Measurements from ENCODE around the gene ERN1. TPM values are rescaled to one million over a fixed set of nuclear protein-coding genes. Genes with fewer than 3 reads are reported as not detected.

Gene ERN1
- total RNA-seq, 1 donor from 2014 or later = 52.1 TPM

DNA sequence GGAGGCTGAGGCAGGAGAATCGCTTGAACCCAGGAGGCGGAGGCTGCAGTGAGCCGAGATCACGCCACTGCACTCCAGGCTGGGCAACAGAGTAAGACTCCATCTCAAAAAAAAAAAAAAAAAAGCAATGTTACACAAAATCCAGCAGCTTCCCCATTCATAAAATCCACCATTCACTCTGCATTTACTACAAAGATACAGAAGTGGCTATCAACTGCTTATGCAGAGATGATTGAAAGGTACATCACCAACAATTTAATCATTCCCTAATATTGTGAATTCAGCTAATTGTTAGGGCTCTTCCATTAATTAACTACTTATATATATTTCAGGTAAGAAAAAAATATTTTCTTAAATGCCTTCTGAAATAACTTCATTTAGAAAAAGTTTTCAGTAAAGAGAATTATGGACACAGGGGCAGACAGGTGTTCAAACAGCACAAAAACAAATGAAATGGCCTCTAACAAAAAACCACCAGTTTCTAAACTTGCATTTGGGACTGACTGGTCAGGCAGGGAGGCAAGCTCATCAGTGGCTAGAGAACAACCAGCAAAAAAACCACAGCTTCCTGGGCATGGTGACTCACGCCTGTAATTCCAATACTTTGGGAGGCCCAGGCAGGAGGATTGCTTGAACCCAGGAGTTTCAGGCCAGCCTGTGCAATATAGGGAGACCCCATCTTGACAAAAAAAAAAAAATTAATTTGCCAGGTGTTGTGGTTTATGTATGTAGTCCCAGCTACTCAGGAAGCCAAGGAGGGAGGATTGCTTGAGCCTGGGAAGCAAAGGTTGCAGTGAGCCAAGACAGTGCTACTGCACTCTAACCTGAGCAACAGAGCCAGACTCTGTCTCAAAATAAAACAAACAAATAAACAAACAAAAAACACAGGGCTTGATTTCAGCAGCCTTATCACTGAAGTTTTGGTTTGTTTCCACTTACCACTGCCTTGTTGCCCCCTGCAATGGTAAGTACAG is 26.3 kb downstream of the ERN1 start:
- Mint-ChIP-seq H3K9me3 (no peaks in the 10 kb centered on the region), H3K27ac (peak overlapping the region; percentile 51), H3K36me3 (ENCODE audit: low read depth) (peaks cover 26% of the 10 kb centered on the region), H3K27me3 (no peaks in the 10 kb centered on the region), H3K4me1 (peaks cover 54% of the 10 kb centered on the region), H3K4me3 (peak overlapping the region; percentile 28)
- no peak for DNase-seq
- intact Hi-C loops (cut with micrococcal nuclease) = no loop called here

DNA sequence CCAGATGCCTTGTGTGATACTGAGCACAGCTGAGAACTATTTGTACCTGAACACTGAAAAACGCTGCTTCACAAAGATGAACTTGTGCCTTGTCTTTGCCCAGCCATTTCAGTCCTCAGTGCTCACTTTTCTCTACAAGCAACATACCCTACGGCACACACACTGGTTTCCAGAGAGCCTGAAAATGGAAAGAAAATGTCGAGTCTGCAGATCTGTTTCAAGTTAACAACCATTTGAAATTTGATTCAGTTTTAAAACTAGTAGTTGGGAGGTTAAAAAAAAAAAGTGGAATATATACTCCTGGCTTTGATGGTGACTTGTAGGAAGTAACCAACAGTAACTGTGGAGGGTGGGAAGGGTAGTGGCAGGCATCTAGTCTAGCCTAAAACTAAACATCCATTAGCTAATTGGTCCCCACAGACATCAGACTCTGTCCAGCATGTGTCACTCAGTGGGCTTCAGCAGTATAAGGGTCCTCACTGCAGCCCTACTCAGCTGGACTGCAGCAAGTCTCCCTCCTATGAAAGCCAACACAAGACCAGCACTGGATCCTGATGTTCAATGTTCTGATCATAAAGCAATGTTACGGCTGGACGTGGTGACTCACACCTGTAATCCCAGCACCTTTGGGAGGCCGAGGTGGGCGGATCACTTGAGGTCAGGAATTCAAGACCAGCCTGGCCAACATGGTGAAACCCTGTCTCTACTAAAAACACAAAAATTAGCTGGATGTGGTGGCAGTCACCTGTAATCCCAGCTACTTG is 27.1 kb downstream of the ERN1 start:
- no peak overlapping the region for H3K4me3 Mint-ChIP-seq
- H3K36me3 Mint-ChIP-seq (ENCODE audit: low read depth) = peaks cover 33% of the 10 kb centered on the region
- intact Hi-C loops (cut with micrococcal nuclease) = no loop called here

DNA sequence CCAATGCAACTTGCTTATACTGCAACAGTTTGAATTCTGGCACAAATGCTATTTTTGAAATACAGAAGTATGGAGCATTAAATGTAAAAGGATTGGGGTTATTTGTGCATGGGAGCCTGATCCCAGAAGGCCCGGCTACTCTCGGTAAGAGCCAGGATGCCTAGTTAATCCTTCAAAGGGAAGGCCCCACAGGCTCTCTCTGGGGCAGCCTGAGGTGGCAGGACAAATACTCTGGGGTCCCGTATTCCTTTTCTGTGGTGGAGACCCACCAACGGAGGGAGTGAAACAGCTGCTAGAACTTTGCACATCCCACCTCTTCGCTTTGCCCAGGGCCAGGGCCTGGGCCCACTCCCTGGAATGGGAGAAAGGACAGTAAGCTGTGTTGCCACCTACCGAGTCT is 30.4 kb downstream of the ERN1 start:
- intact Hi-C loops (cut with micrococcal nuclease) = no loop called here
- Mint-ChIP-seq H3K9me3 (no peaks in the 10 kb centered on the region), H3K27ac (no peak overlapping the region)

More for the DNA sequence above, 27.1 kb downstream of the ERN1 start:
- Mint-ChIP-seq H3K27me3 (no peaks in the 10 kb centered on the region), H3K27ac (no peak overlapping the region), H3K4me1 (peaks cover 54% of the 10 kb centered on the region), H3K9me3 (no peaks in the 10 kb centered on the region)
- DNase-seq = no peak

DNA sequence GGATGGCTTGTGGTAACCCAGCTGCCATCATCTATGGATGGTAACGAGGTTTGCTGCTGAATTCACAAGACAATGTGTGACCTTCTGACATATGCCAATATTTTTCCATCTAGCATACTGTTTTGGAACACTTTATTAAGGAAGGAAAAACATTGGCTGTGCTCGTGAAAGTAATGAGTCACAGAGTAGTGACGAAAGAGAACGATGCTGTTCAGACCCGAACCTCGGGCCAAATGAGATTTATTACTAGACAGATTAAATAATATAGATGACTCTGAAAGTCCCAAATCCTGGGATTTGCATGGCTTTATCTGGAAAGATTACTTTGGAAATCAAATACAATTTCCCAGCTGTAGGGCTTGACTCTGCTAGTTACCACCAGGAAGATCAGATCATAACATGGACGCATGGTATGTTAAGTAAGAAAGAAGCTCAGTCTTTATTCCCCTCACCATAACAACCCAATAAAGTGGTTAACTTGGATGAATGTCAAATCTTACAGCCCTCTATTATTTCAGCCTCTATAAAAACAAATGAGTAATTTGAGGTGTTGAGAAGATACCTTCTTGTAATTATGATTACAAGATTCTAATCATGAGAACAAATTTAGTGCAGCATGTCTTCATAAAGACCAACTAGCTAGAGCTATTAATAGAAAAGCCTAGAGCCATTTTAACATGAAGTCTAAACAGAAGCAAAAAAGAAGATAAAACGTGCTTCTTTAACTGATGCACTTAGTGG is 32.6 kb downstream of the ERN1 start:
- no peak for DNase-seq
- peaks cover 59% of the 10 kb centered on the region for H3K4me1 Mint-ChIP-seq
- no peaks in the 10 kb centered on the region for H3K9me3 Mint-ChIP-seq
- H3K27ac Mint-ChIP-seq = peak overlapping the region; percentile 30
- intact Hi-C loops (cut with micrococcal nuclease) = no loop called here
- H3K27me3 Mint-ChIP-seq = no peaks in the 10 kb centered on the region
- H3K36me3 Mint-ChIP-seq (ENCODE audit: low read depth) = peaks cover 55% of the 10 kb centered on the region
- no peak overlapping the region for H3K4me3 Mint-ChIP-seq

More for the DNA sequence above, 30.4 kb downstream of the ERN1 start:
- Mint-ChIP-seq H3K36me3 (ENCODE audit: low read depth) (peaks cover 52% of the 10 kb centered on the region), H3K27me3 (no peaks in the 10 kb centered on the region), H3K4me1 (peaks cover 55% of the 10 kb centered on the region), H3K4me3 (no peak overlapping the region)
- DNase-seq = no peak

DNA sequence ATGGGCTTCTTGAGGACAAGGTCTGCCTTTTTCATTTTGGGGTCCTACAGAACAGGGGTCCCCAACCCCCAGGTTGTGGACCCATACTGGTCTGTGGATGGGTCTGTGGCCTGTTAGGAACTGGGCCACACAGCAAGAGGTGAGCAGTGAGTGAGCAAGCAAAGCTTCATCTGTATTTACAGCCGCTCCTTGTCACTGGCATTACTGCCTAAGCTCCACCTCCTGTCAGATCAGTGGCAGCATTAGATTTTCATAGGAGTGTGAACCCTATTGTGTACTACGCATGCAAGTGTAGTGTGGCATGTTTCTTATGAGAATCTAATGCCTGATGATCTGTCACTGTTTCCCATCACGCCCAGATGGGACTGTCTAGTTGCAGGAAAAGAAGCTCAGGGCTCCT is 33.9 kb downstream of the ERN1 start:
- H3K4me1 Mint-ChIP-seq = peaks cover 67% of the 10 kb centered on the region
- H3K4me3 Mint-ChIP-seq = no peak overlapping the region
- DNase-seq = no peak
- peaks cover 3% of the 10 kb centered on the region for H3K9me3 Mint-ChIP-seq
- intact Hi-C loops (cut with micrococcal nuclease) = no loop called here
- peak overlapping the region; percentile 73 for H3K27ac Mint-ChIP-seq
- H3K36me3 Mint-ChIP-seq (ENCODE audit: low read depth) = peaks cover 55% of the 10 kb centered on the region
- H3K27me3 Mint-ChIP-seq = no peaks in the 10 kb centered on the region

DNA sequence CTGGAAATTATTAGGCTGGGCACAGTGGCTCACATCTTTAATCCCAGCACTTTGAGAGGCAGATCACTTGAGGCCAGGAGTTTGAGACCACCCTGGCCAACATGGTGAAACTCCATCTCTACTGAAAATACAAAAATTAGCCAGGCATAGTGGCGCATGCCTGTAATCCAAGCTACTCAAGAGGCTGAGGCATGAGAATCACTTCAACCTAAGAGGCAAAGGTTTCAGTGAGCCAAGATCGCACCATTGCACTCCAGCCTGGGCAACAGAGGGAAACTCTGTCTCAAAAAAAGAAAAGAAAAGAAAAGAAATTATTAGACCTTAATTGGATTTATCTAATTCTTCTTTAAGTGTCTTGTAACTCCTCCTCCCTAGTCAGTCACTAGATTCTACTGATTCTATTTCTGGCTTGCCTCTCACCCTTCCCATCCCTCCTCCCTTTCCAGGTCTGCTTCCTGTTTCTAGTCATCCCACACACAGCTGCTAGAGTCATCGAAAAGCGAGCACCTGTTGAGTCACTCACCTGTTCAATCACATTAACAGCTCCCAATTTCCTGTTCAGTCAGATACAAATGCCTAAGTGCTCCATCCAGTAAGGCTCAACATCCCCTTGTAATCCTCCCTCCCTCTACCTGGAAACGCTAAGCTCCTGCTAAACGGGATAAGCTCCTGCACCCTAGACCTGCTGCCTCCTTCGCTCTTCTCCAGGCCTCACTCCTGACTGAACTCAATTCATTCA is 34.6 kb downstream of the ERN1 start:
- Mint-ChIP-seq H3K27me3 (no peaks in the 10 kb centered on the region), H3K9me3 (peaks cover 3% of the 10 kb centered on the region), H3K4me1 (peaks cover 71% of the 10 kb centered on the region), H3K36me3 (ENCODE audit: low read depth) (peaks cover 57% of the 10 kb centered on the region), H3K27ac (peak overlapping the region; percentile 73), H3K4me3 (peak overlapping the region; percentile 26)
- DNase-seq = no peak
- intact Hi-C loops (cut with micrococcal nuclease) = no loop called here

DNA sequence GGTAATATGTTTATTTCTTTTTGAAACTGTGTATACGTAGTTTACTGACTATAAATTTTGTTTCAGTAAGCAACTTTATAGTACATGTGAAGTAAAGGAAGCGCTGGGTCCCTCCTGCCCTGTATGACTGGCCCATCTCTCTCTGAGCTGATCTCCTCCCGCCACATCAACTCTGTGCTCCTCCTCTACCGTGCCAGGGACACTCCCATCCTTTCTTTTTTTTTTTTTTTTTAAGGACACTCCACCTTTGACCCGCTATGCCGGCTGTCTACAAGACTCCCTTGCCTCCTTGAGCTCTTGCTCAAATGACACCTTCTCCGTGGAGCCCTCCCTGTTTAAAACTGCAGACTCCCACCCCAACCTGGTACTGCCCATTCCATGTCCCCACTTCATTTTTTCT is 35.5 kb downstream of the ERN1 start:
- Mint-ChIP-seq H3K27ac (peak overlapping the region; percentile 49), H3K36me3 (ENCODE audit: low read depth) (peaks cover 61% of the 10 kb centered on the region), H3K4me1 (peaks cover 74% of the 10 kb centered on the region), H3K4me3 (no peak overlapping the region), H3K27me3 (no peaks in the 10 kb centered on the region), H3K9me3 (peaks cover 3% of the 10 kb centered on the region)
- no peak for DNase-seq
- intact Hi-C loops (cut with micrococcal nuclease) = no loop called here

DNA sequence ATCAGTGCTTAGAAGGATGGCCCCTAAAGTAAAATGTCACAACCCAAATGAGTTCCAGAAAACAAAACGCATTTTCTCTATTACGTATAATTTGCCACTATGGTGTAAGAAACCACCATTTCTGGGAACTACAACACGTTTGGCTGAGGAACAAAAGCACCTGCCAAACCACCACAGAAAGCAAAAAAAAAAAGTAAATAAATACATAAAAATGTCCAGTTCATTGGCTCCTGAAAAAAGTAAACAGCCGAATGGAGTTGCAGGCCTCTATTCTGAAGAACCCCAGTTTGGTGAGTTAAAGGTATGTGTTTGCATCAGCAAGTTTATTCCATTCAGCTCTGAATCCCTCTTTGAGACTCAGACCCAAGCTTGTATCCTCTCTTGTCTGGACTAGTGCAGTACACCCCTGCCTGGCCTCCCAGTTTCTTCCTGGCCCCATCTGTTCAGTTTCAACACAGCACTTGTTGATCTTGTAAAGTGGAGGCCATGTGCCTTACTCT is 36.9 kb downstream of the ERN1 start:
- no peaks in the 10 kb centered on the region for H3K27me3 Mint-ChIP-seq
- peaks cover 65% of the 10 kb centered on the region for H3K36me3 Mint-ChIP-seq (ENCODE audit: low read depth)
- peaks cover 76% of the 10 kb centered on the region for H3K4me1 Mint-ChIP-seq
- intact Hi-C loops (cut with micrococcal nuclease) = no loop called here
- DNase-seq = peak; percentile 65
- peak overlapping the region; percentile 87 for H3K27ac Mint-ChIP-seq
- H3K9me3 Mint-ChIP-seq = peaks cover 3% of the 10 kb centered on the region
- H3K4me3 Mint-ChIP-seq = peak overlapping the region; percentile 38

DNA sequence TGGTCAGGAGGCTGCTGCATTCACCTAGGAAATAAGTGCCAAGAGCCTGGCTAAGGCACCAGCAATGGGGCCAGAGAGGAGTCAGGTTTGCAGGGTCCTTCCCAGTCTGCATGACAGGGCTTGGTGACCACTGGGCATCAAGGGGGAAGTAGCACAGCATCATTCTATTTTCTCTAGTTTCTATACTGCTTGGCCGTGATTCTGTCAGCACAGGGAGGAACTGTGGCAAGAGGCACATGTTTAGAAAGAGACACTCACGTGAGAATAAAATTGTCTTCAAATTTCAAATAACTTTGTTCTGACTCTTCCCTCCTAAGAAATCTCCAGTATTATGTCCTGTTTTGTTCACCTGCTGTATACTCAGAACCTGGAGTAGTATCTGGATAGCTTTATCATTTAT is 37.8 kb downstream of the ERN1 start:
- H3K27me3 Mint-ChIP-seq = no peaks in the 10 kb centered on the region
- intact Hi-C loops (cut with micrococcal nuclease) = no loop called here
- no peak overlapping the region for H3K4me3 Mint-ChIP-seq

DNA sequence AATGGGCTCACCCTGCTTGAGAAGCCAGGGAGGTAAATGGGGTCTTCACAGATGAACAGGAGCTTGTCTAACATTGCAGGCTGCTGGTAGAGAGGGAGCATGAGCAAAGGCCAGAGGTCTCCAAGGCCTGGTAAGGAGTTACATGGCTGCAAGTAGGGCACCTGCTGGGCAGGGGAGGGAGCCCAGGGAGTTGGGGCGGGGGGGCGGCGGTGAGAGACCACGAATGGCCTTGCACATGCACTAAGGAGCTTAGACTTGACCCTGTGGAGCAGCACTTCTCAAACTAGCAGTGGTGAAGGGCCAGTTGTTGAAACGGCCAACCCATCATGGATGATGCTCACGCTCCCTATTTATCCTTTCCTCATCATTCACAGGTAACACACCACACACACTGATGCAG is 38.4 kb downstream of the ERN1 start:
- Mint-ChIP-seq H3K27ac (peak overlapping the region; percentile 98), H3K4me3 (peak overlapping the region; percentile 78), H3K36me3 (ENCODE audit: low read depth) (peaks cover 56% of the 10 kb centered on the region), H3K4me1 (peaks cover 79% of the 10 kb centered on the region), H3K27me3 (no peaks in the 10 kb centered on the region), H3K9me3 (peaks cover 6% of the 10 kb centered on the region)
- no peak for DNase-seq
- intact Hi-C loops (cut with micrococcal nuclease) = loop anchor here (1.0 kb wide), 2 partner anchors 9 to 25 kb away; no protein-coding TSS in a partner anchor

More for the DNA sequence above, 37.8 kb downstream of the ERN1 start:
- Mint-ChIP-seq H3K4me1 (peaks cover 81% of the 10 kb centered on the region), H3K9me3 (peaks cover 5% of the 10 kb centered on the region), H3K36me3 (ENCODE audit: low read depth) (peaks cover 60% of the 10 kb centered on the region), H3K27ac (peak overlapping the region; percentile 59)
- DNase-seq = no peak

DNA sequence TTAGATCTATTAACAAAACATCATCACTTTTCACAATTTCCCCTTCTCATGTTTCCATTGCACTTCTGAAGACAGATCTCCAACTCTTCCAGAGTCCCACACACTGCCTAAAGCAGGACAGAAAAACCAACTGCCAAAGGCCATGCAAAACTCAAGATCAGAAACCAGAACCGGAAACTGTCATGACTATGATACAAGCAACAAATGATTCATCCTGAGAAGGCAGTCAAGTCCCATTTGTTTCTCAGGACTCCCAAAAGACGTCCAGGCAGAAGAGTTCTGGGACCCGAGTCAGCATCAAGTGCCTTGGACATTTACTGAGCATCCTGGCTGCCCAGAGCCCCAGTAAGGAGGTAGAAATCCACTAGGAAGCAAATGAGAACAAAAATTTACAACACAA is 38.8 kb downstream of the ERN1 start:
- H3K27me3 Mint-ChIP-seq = no peaks in the 10 kb centered on the region
- peak overlapping the region; percentile 78 for H3K4me3 Mint-ChIP-seq
- H3K4me1 Mint-ChIP-seq = peaks cover 77% of the 10 kb centered on the region
- peaks cover 54% of the 10 kb centered on the region for H3K36me3 Mint-ChIP-seq (ENCODE audit: low read depth)
- H3K27ac Mint-ChIP-seq = peak overlapping the region; percentile 98
- DNase-seq = peak; percentile 76
- H3K9me3 Mint-ChIP-seq = peaks cover 6% of the 10 kb centered on the region
- intact Hi-C loops (cut with micrococcal nuclease) = loop anchor here (1.0 kb wide), 2 partner anchors 9 to 25 kb away; no protein-coding TSS in a partner anchor

DNA sequence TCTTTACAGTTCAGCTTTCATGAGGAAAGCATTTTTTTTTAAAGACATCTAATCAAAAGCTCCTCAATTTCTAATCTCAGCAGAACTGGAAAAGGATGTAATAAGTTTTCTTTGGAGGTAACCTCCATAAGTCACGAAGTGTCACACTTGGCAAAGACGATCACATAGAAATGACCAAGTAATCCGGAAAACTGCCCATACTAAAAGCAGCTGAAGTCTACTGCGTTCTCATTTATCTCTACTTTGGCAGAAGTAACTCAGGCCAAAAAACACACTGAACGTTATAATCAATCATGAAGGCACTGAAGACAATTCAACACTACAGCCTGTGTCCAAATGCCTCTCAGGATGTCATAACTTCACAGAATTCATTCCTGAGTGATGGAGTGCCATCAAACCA is 39.8 kb downstream of the ERN1 start:
- intact Hi-C loops (cut with micrococcal nuclease) = no loop called here

More for the DNA sequence above, 39.8 kb downstream of the ERN1 start:
- Mint-ChIP-seq H3K4me3 (peak overlapping the region; percentile 27), H3K4me1 (peaks cover 70% of the 10 kb centered on the region), H3K27ac (peak overlapping the region; percentile 75), H3K9me3 (peaks cover 6% of the 10 kb centered on the region), H3K36me3 (ENCODE audit: low read depth) (peaks cover 47% of the 10 kb centered on the region), H3K27me3 (no peaks in the 10 kb centered on the region)
- no peak for DNase-seq
